PC-9 (cell line): ENCODE data around the gene TFRC. TPM values are rescaled to one million over a fixed set of nuclear protein-coding genes. Genes with fewer than 3 reads are reported as not detected.
"Not testable (repeated sequence)": the region's sequence is repeated elsewhere in the genome, so short reads cannot be mapped to it uniquely, and the experiment has no call there.

ENCODE experiments used
- BruUV-seq: library from RNA; stranded (reverse); fragments of 400-500 nt; replicated peaks from 2 replicates; lab custom pipeline; 2021; lab: Mats Ljungman, UMichigan
- CTCF ChIA-PET: fragments of 300-600 bp; sonication (Branson Sonifier 250); formaldehyde crosslinking; loops from one replicate; lab custom pipeline; 2022; ENCODE audit warnings: antibody characterized with exemption; lab: Charles Lee
- POLR2A ChIA-PET: fragments of 300-600 bp; sonication (Branson Sonifier 250); formaldehyde crosslinking; loops from one replicate; lab custom pipeline; 2022; ENCODE audit warnings: antibody characterized with exemption; ENCODE audit not compliant: unreplicated experiment; lab: Charles Lee
- DNase-seq, 2 experiments: peaks; one replicate each; pipeline versions ENCODE4 v3.0.0 to v3.0.0-alpha.2; 2015 to 2022; ENCODE audit warnings: mixed read lengths in 1 of 2
- H2AFZ ChIP-seq: fragments of 200-600 bp; sonication (generic); 2 replicates; pipeline ENCODE4 v1.8.1; 2017; ENCODE audit warnings: antibody characterized with exemption
- H3F3A ChIP-seq: fragments of 200-600 bp; sonication (generic); 2 replicates; pipeline ENCODE4 v1.8.1; 2017; ENCODE audit warnings: antibody characterized with exemption, mild to moderate bottlenecking, low read depth; ENCODE audit not compliant: insufficient read depth
- H3K27ac ChIP-seq: fragments of 200-600 bp; sonication (generic); 2 replicates; pipeline ENCODE4 v1.6.1; 2016; ENCODE audit warnings: mixed run types
- H3K27me3 ChIP-seq: fragments of 200-600 bp; sonication (generic); 2 replicates; pipeline ENCODE4 v1.6.1; 2016; ENCODE audit warnings: low read depth, mixed run types; ENCODE audit not compliant: insufficient read depth
- H3K36me3 ChIP-seq: fragments of 200-600 bp; sonication (generic); 2 replicates; pipeline ENCODE4 v1.6.1; 2016; ENCODE audit warnings: low read depth, mixed run types
- H3K4me1 ChIP-seq: fragments of 200-600 bp; sonication (generic); replicated peaks from 2 replicates; pipeline ENCODE4 v1.6.1; 2016; ENCODE audit warnings: mixed run types; ENCODE audit not compliant: insufficient read depth
- H3K4me2 ChIP-seq: fragments of 200-600 bp; sonication (generic); 2 replicates; pipeline ENCODE4 v1.6.1; 2017; ENCODE audit warnings: mixed run types
- H3K4me3 ChIP-seq: fragments of 200-600 bp; sonication (generic); 2 replicates; pipeline ENCODE4 v1.6.1; 2016; ENCODE audit warnings: mixed run types
- H3K79me2 ChIP-seq: fragments of 200-600 bp; sonication (generic); 2 replicates; pipeline ENCODE4 v1.6.1; 2017; ENCODE audit warnings: low read depth, mixed run types
- H3K9me2 ChIP-seq: fragments of 200-600 bp; sonication (generic); 2 replicates; pipeline ENCODE4 v1.8.1; 2017; ENCODE audit warnings: mild to moderate bottlenecking; ENCODE audit not compliant: insufficient read depth
- H3K9me3 ChIP-seq: fragments of 200-600 bp; sonication (generic); 2 replicates; pipeline ENCODE4 v1.8.1; 2016; ENCODE audit warnings: low read depth; ENCODE audit not compliant: insufficient read depth
- H4K20me1 ChIP-seq: fragments of 200-600 bp; sonication (generic); 2 replicates; pipeline ENCODE4 v1.8.1; 2017; ENCODE audit not compliant: insufficient read depth
- CTCF ChIP-seq: fragments of 200-600 bp; sonication (generic); conservative IDR thresholded peaks from 2 replicates; pipeline ENCODE4 v1.6.1; 2017; ENCODE audit warnings: mixed run types, antibody characterized with exemption, mild to moderate bottlenecking, moderate library complexity
- EZH2 ChIP-seq: fragments of 200-600 bp; sonication (generic); IDR thresholded peaks from 2 replicates; pipeline ENCODE4 v1.8.0; 2017; ENCODE audit warnings: antibody characterized with exemption, low read depth
- intact Hi-C: fragments of 100-400 bp; cut with micrococcal nuclease; formaldehyde crosslinking; loops from one replicate; pipeline ENCODE4 v1.10.0; 2022; ENCODE audit not compliant: unreplicated experiment
- total RNA-seq: library from RNA; stranded (reverse); gene quantifications from 2 replicates; pipeline ENCODE4 v1.2.3, GENCODE V29; 2021

The TFRC gene
- total RNA-seq, 1 experiment from 2014 or later, result 195 TPM

- no peaks in the 10 kb centered on the region for H4K20me1 ChIP-seq
- POLR2A ChIA-PET, result interaction anchor here (0.7 kb wide), 1 partner anchor 48 kb away, joined by 3 read pairs; no protein-coding TSS in a partner anchor
- intact Hi-C loops, result no loop called here
- no peak overlapping the region for H3K4me2 ChIP-seq
- CTCF ChIA-PET, result no interaction called here
- no peak for TF ChIP-seq CTCF
- TF ChIP-seq EZH2, result no peak
- no peak overlapping the region for H2AFZ ChIP-seq
- no peaks in the 10 kb centered on the region for H3K36me3 ChIP-seq
- no peaks in the 10 kb centered on the region for H3K9me3 ChIP-seq
- H3K9me2 ChIP-seq, result no peaks in the 10 kb centered on the region
- peaks cover 2% of the 10 kb centered on the region; the same call in 1 of the 2 replicates for H3F3A ChIP-seq
- BruUV-seq, result no TSS peak
- no peak for DNase-seq
- no peaks in the 10 kb centered on the region for H3K79me2 ChIP-seq
- H3K4me3 ChIP-seq, result no peak overlapping the region
- no peaks in the 10 kb centered on the region for H3K27me3 ChIP-seq
- H3K27ac ChIP-seq, result no peak overlapping the region
- H3K4me1 ChIP-seq, result peaks cover 2% of the 10 kb centered on the region
These were observed 6.0 kb upstream of the TFRC start for GRCh38 chr3:196087906-196088305.

- H3K27me3 ChIP-seq, result no peaks in the 10 kb centered on the region
- POLR2A ChIA-PET, result no interaction called here
- no TSS peak for BruUV-seq
These were observed 705 bp upstream of the TFRC start for GRCh38 chr3:196082619-196082971.

GRCh38 chr3:196081002-196081833, 672 bp downstream of the TFRC start:
- Histone ChIP-seq H3K79me2 (peaks cover 56% of the 10 kb centered on the region), H2AFZ (peak overlapping the region; percentile 82), H3F3A (peaks cover 45% of the 10 kb centered on the region), H3K9me2 (no peaks in the 10 kb centered on the region), H3K4me2 (peak overlapping the region; percentile 94), H4K20me1 (peaks cover 51% of the 10 kb centered on the region), H3K27me3 (no peaks in the 10 kb centered on the region), H3K36me3 (peaks cover 8% of the 10 kb centered on the region), H3K4me3 (peak overlapping the region; percentile 77), H3K4me1 (peaks cover 28% of the 10 kb centered on the region), H3K27ac (peak overlapping the region; percentile 76), H3K9me3 (no peaks in the 10 kb centered on the region)
- intact Hi-C loops, result no loop called here
- no TSS peak for BruUV-seq
- DNase-seq, result peak; percentile 55 to 71
- POLR2A ChIA-PET, result interaction anchor here (0.5 to 0.6 kb wide), 3 partner anchors 8 to 102 kb away, joined by 3 to 11 read pairs (median 3); no protein-coding TSS in a partner anchor
- CTCF ChIA-PET, result interaction anchor here (1.1 kb wide), 1 partner anchor 57 kb away, joined by 3 read pairs; no protein-coding TSS in a partner anchor
- TF ChIP-seq CTCF, result no peak

More at GRCh38 chr3:196082619-196082971, 705 bp upstream of the TFRC start:
- Histone ChIP-seq H3K36me3 (no peaks in the 10 kb centered on the region), H3K9me2 (no peaks in the 10 kb centered on the region), H3K79me2 (peaks cover 43% of the 10 kb centered on the region), H3K9me3 (no peaks in the 10 kb centered on the region), H4K20me1 (peaks cover 37% of the 10 kb centered on the region), H3K4me3 (peak overlapping the region; percentile 77), H3K27ac (peak overlapping the region; percentile 38), H2AFZ (peak overlapping the region; percentile 82), H3F3A (peaks cover 33% of the 10 kb centered on the region), H3K4me2 (peak overlapping the region; percentile 94), H3K4me1 (peaks cover 28% of the 10 kb centered on the region)
- no peak for TF ChIP-seq CTCF
- intact Hi-C loops, result loop anchor here (1.0 kb wide), 3 partner anchors 26 to 61 kb away; no protein-coding TSS in a partner anchor
- CTCF ChIA-PET, result interaction anchor here (0.7 kb wide), 1 partner anchor 355 kb away, joined by 7 read pairs; no protein-coding TSS in a partner anchor
- DNase-seq, result peak in 1 of 2 experiments; percentile 51

GRCh38 chr3:196080101-196080846, 1.6 kb downstream of the TFRC start:
- peaks cover 51% of the 10 kb centered on the region for H3F3A ChIP-seq
- peaks cover 14% of the 10 kb centered on the region for H3K36me3 ChIP-seq
- DNase-seq, H3K9me2 ChIP-seq, intact Hi-C loops, H3K27me3 ChIP-seq, H2AFZ ChIP-seq, BruUV-seq, H3K9me3 ChIP-seq: not testable (repeated sequence)
- H3K79me2 ChIP-seq, result peaks cover 65% of the 10 kb centered on the region
- POLR2A ChIA-PET, result interaction anchor here (0.6 kb wide), 1 partner anchor 103 kb away, joined by 3 read pairs; no protein-coding TSS in a partner anchor
- peaks cover 58% of the 10 kb centered on the region for H4K20me1 ChIP-seq
- peaks cover 28% of the 10 kb centered on the region for H3K4me1 ChIP-seq
- CTCF ChIA-PET, result interaction anchor here (0.6 to 0.7 kb wide), 3 partner anchors 13 to 700 kb away, joined by 3 to 6 read pairs (median 5); no protein-coding TSS in a partner anchor
- H3K4me3 ChIP-seq, result peak overlapping the region; percentile 77
- peak overlapping the region; percentile 94 for H3K4me2 ChIP-seq
- H3K27ac ChIP-seq, result peak overlapping the region; percentile 76
